Body of pancreas (tissue), 4 donors: Measurements from ENCODE around the gene UNC93B1. TPM values are rescaled to one million over a fixed set of nuclear protein-coding genes. Genes with fewer than 3 reads are reported as not detected.

Source experiments
- ATAC-seq: fragments of 150-250 bp; one replicate; pipeline ENCODE4 v1.9.1; 2016
- DNase-seq, 4 donors: peaks; one replicate each; pipeline ENCODE4 v3.0.0-alpha.2; 2019
- H3K27ac ChIP-seq, 4 donors: fragments of 200-600 bp; sonication (generic); 1 replicate in 3 of 4; 2 replicates in 1 of 4; pipeline versions ENCODE4 v1.5.1 to v1.6.1; 2016 to 2019; ENCODE audit warnings: mild to moderate bottlenecking in 1 of 4, mixed read lengths in 1 of 4, moderate library complexity in 1 of 4
- H3K27me3 ChIP-seq, 2 donors: fragments of 200-600 bp; sonication (generic); one replicate each; pipeline ENCODE4 v1.6.0; 2016; ENCODE audit warnings: mild to moderate bottlenecking in 1 of 2
- H3K36me3 ChIP-seq, 2 donors: fragments of 200-600 bp; sonication (generic); replicated peaks in 1 of 2; 2 replicates each; pipeline ENCODE4 v1.5.1; 2016; ENCODE audit warnings: low read depth in 2 of 2; ENCODE audit not compliant: insufficient read depth in 1 of 2
- H3K4me1 ChIP-seq: fragments of 200-600 bp; sonication (generic); one replicate; pipeline ENCODE4 v1.6.0; 2016
- H3K4me3 ChIP-seq, 2 donors: fragments of 200-600 bp; sonication (generic); 1 replicate in 1 of 2; 2 replicates in 1 of 2; pipeline ENCODE4 v1.5.1; 2016 to 2019
- H3K9me3 ChIP-seq, 3 donors: fragments of 200-600 bp; sonication (generic); 1 replicate in 2 of 3; 2 replicates in 1 of 3; pipeline ENCODE4 v1.5.1; 2016
- CTCF ChIP-seq, 7 experiments: fragments of 450-650 bp in 4 of 7; fragments of 200-600 bp in 3 of 7; sonication (generic) in 3 of 7; IDR thresholded peaks; one replicate each; pipeline ENCODE4 v1.5.1; 2016 to 2019; ENCODE audit warnings: antibody characterized with exemption in 7 of 7
- POLR2A ChIP-seq, 3 donors: fragments of 450-650 bp; IDR thresholded peaks; one replicate each; pipeline ENCODE4 v1.6.1; 2016; ENCODE audit warnings: antibody characterized with exemption in 3 of 3, mild to moderate bottlenecking in 2 of 3
- WGBS, 2 donors: methylation state at CpG; one replicate each; pipeline ENCODE4 v1.1.5; 2017; 5-methylcytosine and 5-hydroxymethylcytosine counted together
- intact Hi-C: fragments of 100-400 bp; cut with DNase I; formaldehyde crosslinking; loops from one replicate; pipeline ENCODE4 v1.15.1; 2023
- total RNA-seq, 2 donors: library from RNA; depleted of rRNA; stranded (reverse); fragments of >200 nt; gene quantifications; one replicate each; pipeline ENCODE4 v1.1.0, GENCODE V29; 2016

The UNC93B1 gene
- total RNA-seq, 2 donors from 2014 or later = 33.9 to 40.5 TPM

GRCh38 chr11:68012843-68013610 is 9.1 kb upstream of the UNC93B1 start:
- Histone ChIP-seq H3K4me1 (peaks cover 80% of the 10 kb centered on the region), H3K9me3 (no peaks in the 10 kb centered on the region), H3K27me3 (no peaks in the 10 kb centered on the region), H3K36me3 (no peaks in the 10 kb centered on the region), H3K27ac (peak overlapping the region; percentile 78 to 92 (median 88)), H3K4me3 (no peak overlapping the region)
- intact Hi-C loops = no loop called here
- ATAC-seq = peak; percentile 38
- 77 to 79% methylated on average over 8 to 16 of the region's 16 CpGs for WGBS, 2 donors
- TF ChIP-seq POLR2A (IDR thresholded peaks at IDR 0.05) (peak; percentile 26 to 47 (median 42)), CTCF (IDR thresholded peaks at IDR 0.05) (no peak)
- DNase-seq = peak in 3 of 4 donors; percentile 62 to 78 (median 76)

- H3K4me1 ChIP-seq = peaks cover 74% of the 10 kb centered on the region
- no peak for ATAC-seq
- H3K27ac ChIP-seq = peak overlapping the region; percentile 78 to 92 (median 88)
- no peak for TF ChIP-seq POLR2A (IDR thresholded peaks at IDR 0.05)
- no peak for TF ChIP-seq CTCF (IDR thresholded peaks at IDR 0.05)
- H3K36me3 ChIP-seq = no peaks in the 10 kb centered on the region
- no peak overlapping the region for H3K4me3 ChIP-seq
- intact Hi-C loops = no loop called here
- H3K9me3 ChIP-seq = no peaks in the 10 kb centered on the region
- WGBS, 2 donors = 69 to 78% methylated on average over 10 to 16 of the region's 17 CpGs
- DNase-seq = no peak
- no peaks in the 10 kb centered on the region for H3K27me3 ChIP-seq
Observed at GRCh38 chr11:68012044-68012842, 8.3 kb upstream of the UNC93B1 start.

GRCh38 chr11:68011051-68011943 is 7.4 kb upstream of the UNC93B1 start:
- Histone ChIP-seq H3K27me3 (no peaks in the 10 kb centered on the region), H3K36me3 (no peaks in the 10 kb centered on the region), H3K4me1 (peaks cover 68% of the 10 kb centered on the region), H3K4me3 (no peak overlapping the region), H3K9me3 (no peaks in the 10 kb centered on the region), H3K27ac (peak overlapping the region; percentile 80 to 92 (median 88))
- DNase-seq = no peak
- 80 to 83% methylated on average over 16 of the region's 16 CpGs for WGBS, 2 donors
- intact Hi-C loops = no loop called here
- no peak for ATAC-seq
- TF ChIP-seq CTCF (IDR thresholded peaks at IDR 0.05) (no peak), POLR2A (IDR thresholded peaks at IDR 0.05) (no peak)

- peaks cover 68% of the 10 kb centered on the region for H3K4me1 ChIP-seq
- 13% methylated on average over 15 to 32 of the region's 33 CpGs for WGBS, 2 donors
- peak within 1 kb of the TSS; percentile 80 to 92 (median 88) for H3K27ac ChIP-seq
- DNase-seq = peak; percentile 84 to 95 (median 94)
- no peaks in the 10 kb centered on the region for H3K27me3 ChIP-seq
- H3K4me3 ChIP-seq = no peak within 1 kb of the TSS
- TF ChIP-seq POLR2A (IDR thresholded peaks at IDR 0.05) = peak; percentile 64 to 85 (median 82)
- peak in 2 of 7 experiments; percentile 26 to 29 for TF ChIP-seq CTCF (IDR thresholded peaks at IDR 0.05)
- peak; percentile 81 for ATAC-seq
- intact Hi-C loops = no loop called here
- no peaks in the 10 kb centered on the region for H3K36me3 ChIP-seq
- no peaks in the 10 kb centered on the region for H3K9me3 ChIP-seq
Observed at GRCh38 chr11:68010090-68011041, 6.5 kb upstream of the UNC93B1 start, which contains the start of gene ALDH3B1. ALDH3B1 (plus strand) TSS chr11:68010327; CDS start chr11:68015298, 4,971 bp downstream.
